CD1c-positive myeloid dendritic cell (primary cell): ENCODE data around the gene BRD8.
A peak's percentile ranks its signal among the peaks of the same experiment; 100 is the strongest.
"Not testable (repeated sequence)": the region's sequence is repeated elsewhere in the genome, so short reads cannot be mapped to it uniquely, and the experiment has no call there.

Experiments used
- DNase-seq: peaks from one replicate; pipeline ENCODE4 v3.0.0-alpha.2; 2016; ENCODE audit errors: extremely low spot score

The BRD8 gene, protein sequence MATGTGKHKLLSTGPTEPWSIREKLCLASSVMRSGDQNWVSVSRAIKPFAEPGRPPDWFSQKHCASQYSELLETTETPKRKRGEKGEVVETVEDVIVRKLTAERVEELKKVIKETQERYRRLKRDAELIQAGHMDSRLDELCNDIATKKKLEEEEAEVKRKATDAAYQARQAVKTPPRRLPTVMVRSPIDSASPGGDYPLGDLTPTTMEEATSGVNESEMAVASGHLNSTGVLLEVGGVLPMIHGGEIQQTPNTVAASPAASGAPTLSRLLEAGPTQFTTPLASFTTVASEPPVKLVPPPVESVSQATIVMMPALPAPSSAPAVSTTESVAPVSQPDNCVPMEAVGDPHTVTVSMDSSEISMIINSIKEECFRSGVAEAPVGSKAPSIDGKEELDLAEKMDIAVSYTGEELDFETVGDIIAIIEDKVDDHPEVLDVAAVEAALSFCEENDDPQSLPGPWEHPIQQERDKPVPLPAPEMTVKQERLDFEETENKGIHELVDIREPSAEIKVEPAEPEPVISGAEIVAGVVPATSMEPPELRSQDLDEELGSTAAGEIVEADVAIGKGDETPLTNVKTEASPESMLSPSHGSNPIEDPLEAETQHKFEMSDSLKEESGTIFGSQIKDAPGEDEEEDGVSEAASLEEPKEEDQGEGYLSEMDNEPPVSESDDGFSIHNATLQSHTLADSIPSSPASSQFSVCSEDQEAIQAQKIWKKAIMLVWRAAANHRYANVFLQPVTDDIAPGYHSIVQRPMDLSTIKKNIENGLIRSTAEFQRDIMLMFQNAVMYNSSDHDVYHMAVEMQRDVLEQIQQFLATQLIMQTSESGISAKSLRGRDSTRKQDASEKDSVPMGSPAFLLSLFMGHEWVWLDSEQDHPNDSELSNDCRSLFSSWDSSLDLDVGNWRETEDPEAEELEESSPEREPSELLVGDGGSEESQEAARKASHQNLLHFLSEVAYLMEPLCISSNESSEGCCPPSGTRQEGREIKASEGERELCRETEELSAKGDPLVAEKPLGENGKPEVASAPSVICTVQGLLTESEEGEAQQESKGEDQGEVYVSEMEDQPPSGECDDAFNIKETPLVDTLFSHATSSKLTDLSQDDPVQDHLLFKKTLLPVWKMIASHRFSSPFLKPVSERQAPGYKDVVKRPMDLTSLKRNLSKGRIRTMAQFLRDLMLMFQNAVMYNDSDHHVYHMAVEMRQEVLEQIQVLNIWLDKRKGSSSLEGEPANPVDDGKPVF

DNA sequence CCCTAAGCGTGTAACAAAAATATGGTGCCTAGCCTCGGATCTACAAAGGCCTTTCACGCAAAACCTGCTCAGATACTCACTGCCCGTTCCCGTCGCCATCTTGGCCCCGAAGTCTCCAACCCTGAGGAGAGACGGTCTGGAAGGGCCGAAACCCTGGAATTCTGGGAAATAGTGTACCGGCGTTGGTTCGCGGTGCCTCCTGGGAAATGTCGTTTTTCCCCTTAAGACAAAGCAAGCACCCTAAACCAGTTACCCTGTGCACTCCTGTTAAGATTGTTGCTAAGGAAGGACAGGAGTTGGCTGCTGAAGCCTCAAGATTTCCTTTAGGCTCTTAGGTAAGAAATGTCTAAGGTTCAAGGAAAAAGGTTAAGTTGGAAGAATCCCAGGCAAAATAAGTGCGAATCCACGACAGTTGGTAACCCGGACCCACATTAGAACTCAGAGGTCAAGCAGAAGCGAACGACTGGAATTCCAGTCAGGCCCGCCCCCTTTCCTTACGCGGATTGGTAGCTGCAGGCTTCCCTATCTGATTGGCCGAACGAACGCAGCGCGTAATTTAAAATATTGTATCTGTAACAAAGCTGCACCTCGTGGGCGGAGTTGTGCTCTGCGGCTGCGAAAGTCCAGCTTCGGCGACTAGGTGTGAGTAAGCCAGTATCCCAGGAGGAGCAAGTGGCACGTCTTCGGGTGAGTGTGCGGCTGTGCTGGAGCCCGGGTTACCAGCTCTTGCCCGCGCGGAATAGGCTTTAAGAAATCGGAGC, at the start of gene BRD8, which contains the start of gene KIF20A:
Gene BRD8 (minus strand): TSS at position 115 of the 761 bp plus-strand sequence. CDS start 16 bp downstream, at position 99.
Gene KIF20A (plus strand): TSS at position 597 of the 761 bp plus-strand sequence. CDS start 569 bp downstream, outside the sequence.
- peak; percentile 96 for DNase-seq

- DNase-seq: peak; percentile 36
These were observed 48.5 kb upstream of the BRD8 start for GRCh38 chr5:138226910-138227309.

DNA sequence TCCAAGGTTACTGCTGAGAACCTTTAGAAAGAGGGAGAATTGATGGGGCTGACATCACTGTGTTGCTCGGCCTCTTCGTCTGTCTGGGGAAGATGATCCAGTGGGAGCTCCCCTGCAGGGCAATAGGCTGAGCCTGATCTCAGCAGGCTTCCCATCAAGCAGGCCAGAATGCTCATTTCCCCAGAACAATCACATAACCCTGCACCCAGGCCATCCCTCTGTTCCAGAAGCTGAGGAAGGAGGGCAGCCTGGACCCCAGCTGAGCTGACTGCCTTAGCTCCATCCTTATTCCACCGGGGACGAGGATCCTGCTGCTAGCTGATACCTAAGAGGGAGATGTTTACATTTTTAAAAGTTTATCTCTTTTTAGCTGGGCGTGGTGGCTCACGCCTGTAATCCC, 46.3 kb upstream of the BRD8 start:
- DNase-seq: no peak

DNA sequence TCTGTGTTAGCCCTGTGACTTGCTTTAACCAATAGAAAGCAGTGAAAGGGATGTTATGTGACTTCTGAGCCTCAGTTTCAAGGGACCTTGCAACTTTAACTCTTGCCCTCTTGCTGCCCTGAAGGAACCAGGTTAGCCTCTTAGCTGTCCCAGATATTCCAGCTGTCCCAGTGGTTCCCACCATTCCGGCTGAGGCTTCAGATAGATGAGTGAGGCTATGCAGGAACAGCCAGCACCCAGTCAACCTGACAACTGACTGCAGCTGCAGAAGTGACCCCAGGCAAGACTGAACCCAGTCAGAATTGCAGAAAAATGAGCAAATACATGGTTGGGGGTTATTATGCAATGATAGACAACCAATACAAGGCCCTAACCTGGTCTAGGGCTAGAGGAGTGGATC, 45.1 kb upstream of the BRD8 start:
- no peak for DNase-seq

DNA sequence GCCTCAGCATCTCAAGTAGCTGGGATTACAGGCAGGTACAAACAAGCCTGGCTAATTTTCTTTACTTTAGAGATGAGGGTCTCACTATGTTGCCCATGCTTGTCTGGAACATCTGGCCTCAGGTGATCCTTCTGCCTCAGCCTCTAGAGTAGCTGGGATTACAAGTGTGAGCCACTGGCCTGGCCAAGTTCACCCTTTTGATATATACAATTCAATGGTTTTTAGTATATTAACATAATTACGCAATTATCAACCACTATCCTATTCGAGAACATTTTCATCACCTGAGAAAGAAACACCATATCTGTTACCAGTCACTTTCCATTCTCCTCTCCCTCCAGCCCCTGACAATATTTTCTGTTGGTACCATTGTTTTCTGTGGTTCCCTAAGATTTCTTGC, 38.4 kb upstream of the BRD8 start:
- DNase-seq: no peak

DNA sequence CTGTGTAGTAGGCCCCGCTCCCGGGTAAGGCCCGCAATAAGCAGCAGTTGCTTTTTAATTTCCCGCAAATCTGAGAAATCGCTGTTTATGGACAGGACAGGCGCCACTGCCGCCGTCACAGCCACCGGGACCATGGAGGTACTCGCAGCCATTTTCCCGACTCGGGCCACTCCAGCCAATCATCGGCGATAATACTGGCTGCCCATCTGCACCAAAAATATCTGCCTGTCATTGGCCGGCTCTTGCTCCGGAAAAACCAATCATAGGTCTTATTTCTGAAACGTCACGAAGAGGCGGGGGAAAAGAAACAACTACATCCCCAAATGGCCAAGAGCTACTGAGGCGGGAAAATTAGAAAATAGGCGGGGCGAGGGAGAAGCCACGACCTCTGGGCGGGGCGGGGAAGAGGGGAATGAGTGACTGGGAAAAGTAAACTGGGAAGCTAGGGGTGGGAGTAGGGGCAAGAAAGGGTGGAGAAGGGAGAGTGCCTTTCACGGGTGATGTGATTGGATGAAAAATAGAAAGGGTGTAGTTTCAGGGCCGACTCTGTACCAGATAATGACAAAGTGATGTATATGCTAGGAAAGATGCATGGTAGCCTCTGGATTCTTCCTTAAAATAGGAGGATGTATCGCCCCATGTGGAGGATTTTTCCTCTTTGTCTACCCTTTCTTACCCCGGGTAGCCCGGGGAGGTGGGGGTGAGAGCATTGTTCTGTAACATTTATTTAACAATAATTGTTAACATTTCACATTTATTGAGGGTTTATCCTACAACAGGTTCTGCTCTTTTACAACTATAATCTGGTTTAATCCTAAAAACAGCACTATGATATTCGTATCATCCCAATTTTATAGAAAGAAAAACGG, 35.0 kb upstream of the BRD8 start, which contains the start of gene CDC23:
Gene CDC23 (minus strand): TSS at position 163 of the 869 bp plus-strand sequence. CDS start 11 bp downstream, at position 152.
- peak; percentile 98 for DNase-seq

DNA sequence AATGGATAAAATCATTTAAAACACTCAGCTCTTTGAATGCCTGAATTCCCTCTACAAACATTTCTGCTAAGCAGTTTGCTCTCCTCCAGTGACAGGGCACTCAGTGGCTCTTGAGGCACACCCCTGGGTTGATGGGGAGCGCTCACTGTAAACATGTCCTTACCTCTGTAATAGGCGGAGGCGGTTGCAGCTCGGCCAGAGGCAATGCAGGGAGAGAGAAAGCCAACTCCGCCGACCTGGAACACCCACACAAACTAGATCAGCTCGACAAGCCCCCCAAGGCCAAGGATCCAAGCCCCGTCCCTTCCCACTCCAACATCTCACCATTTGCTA, 34.4 kb upstream of the BRD8 start:
- DNase-seq: no peak

- DNase-seq: no peak
These were observed 32.6 kb upstream of the BRD8 start for GRCh38 chr5:138210985-138211384.

DNA sequence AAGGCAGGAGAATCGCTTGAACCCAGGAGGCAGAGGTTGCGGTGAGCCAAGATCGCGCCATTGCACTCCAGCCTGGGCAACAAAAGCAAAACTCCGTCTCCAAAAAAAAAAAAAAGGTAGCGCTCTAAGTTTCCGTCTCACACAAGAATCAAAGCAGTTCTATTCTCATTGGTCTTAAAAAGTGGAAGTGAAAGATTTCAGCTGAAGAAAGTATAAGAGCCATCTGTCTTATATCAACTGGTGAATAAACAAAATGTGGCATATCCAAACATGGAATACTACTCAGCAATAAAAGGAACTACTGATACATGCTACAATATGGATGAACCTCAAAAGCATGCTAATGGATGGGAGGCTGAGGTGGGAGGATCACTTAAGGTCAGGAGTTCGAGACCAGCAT, 15.4 kb upstream of the BRD8 start:
- DNase-seq: not testable (repeated sequence)

DNA sequence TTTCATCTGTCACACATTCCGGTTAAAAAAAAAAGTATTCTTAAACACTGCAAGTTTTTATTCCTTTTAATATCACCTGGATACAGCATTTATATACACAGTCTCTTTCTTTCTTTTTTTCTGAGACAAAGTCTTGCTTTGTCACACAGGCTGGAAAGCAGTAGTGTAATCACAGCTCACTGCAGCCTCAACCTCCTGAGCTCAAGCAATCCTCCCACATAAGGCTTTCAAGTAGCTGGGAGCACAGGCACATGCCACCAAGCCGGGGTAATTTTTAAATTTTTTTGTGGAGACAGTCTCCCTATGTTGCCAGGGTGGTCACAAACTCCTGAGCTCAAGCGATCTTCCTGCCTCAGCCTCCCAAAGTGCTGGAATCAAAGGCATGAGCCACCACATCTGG, 14.4 kb upstream of the BRD8 start:
- no peak for DNase-seq

DNA sequence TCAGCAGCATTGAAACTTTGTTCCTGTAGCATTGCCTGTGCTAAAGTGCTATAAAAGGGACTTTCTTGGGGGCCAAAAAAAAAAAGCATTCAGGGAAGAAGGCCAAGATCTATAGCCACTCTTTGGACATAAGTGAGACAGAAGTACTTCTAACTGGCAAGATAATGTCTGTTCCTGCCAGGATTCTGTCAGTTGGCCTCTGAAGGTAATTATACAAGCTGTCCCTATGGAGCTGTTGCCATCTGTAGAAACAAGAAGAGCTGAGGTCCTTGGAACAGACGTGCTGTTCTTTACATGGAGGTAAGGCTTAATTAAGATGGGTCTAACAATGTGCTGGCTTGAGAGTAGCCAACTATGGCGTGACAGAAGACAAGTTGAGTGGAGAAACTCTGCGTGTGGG, 10.2 kb upstream of the BRD8 start:
- no peak for DNase-seq

DNA sequence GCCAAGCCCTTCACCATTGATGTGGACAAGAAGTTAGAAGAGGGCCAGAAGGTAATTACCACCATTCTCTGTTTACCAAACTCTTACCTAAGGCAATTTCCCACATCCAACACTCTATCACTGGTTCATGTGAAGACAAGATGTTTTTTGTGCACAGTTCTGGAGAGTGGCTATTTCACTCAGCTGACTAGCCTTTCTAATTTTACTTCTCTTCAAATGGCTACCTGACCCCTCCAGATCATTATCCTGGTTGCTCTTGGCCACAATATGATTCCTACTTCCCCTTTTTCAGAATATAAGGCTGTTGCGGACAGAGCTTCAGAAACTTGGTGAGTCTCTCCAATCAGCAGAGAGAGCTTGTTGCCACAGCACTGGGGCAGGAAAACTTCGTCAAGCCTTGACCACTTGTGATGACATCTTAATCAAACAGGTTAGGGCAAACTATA, 7.6 kb upstream of the BRD8 start:
- DNase-seq: peak; percentile 34

DNA sequence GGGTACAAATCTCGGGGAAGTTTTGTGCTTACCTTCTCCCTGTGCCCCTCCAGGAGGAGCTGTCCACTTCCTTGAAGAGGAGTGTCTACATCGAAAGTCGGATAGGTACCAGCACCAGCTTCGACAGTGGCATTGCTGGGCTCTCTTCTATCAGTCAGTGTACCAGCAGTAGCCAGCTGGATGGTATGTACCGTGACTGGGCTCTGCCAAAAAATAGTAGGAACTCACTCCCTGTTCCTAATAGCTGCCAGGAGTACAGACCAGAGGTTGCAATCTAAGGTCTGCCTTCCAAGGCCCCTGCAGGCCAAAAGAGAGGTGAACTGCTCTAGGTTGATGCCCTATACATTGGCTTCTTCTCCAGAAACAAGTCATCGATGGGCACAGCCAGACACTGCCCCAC, 4.4 kb upstream of the BRD8 start:
- DNase-seq: no peak

DNA sequence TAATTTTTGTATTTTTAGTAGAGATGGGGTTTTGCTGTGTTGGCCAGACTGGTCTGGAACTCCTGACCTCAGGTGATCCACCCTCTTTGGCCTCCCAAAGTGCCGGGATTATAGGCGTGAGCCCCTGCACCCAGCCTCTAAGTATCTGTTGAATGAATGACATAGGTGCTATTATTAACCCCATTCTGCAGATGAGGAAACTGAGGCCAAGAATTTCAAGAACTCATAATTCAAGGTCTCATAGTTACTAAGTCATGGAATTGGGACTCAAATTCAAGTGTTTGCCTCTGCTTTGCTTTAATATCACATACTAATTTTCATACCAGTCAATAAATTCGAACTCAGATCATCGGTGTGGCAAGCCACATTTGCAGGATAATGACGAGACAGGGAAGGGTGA, 2.4 kb upstream of the BRD8 start:
- no peak for DNase-seq

DNA sequence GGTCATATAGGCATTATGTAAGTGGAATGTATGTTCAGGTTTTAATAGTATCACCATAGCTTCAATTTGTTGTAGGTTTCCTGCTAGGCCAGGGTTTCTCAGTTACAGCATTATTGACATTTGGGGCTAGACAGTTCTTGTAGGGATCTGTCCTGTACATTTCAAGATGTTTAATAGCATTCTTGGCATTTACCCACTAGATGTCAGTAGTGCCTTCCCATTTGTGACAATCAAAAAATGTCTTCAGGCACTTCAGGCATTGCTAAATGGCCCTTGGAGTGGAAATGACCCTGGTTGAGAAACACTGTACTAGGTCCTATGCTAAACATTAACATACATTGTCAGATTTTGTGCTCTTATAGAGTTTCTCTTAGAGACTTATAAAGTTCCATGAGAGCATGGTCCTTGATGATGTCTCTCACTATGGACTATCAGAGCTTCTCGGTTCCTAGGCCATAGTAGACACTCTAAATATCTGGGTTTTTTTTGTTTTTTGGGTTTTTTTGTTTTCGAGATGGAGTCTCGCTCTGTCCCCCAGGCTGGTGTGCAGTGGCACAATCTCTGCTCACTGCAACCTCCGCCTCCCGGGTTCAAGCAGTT, 1.9 kb upstream of the BRD8 start:
- peak; percentile 63 for DNase-seq

DNA sequence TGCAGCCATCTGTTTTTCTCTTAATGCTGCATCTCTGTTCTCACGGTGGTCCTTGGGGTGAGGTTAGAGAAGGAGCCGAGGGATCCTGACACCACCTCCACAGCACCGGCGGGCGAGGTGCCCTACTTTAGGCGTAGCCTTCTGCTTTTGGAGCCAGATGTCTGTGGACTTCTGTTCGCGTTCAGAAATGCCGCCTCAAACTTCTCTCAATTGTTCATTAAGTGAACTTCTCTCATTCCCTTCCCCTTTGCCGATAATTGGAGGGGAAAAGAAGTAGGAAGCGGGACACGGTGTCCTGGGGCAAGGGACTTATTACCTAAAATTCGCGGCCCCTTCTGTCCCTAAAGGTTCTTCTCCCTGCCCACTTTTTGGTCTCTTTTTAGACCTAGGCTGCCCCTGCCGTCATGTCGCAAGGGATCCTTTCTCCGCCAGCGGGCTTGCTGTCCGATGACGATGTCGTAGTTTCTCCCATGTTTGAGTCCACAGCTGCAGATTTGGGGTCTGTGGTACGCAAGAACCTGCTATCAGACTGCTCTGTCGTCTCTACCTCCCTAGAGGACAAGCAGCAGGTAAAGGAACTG, 937 bp upstream of the BRD8 start:
- DNase-seq: peak; percentile 9

DNA sequence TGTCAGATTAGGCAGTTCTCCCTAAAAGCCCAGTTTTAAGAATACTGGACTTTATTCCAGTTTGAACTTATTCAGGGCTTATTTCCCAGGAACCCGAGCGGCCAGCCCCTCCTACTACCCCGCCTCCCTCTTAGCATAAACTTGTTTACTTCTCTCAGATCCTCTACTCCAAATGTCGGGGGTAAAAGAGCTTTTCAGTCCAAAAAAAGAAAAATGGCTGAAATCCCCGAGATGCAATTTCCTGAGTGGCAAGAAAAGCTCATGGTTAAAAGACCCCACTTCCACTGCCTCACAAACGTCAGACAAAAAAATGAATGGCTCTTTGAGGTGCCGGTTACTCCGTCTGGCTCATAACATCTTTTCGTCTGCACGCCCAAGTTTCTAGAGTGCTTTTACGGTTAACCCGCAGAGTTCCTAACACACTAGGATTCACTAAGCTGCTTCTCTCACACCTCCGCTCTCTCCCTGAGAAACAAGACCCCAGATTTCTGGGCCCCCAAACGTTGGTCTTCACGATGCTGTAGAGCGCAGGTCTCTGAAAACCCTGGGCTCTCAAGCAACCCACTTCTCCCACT, 402 bp downstream of the BRD8 start:
- peak; percentile 58 for DNase-seq

DNA sequence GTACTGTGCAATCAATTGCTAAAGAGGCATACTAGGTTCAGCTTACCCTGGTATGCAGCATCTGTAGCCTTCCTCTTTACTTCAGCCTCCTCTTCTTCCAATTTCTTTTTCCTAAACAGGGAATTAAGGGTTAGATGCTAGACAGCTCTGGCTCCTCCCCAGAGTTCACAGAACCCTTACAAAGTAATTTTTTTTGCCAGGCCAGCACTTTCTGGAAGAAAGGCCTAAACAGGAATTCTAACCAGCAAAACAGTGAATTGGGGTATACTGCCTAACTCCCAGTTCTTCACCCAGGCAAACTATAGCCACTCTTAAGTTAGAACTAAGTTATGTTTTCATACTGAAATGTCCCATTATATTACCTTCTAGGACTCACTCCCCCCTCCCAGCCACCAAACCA, 8.1 kb downstream of the BRD8 start:
- DNase-seq: no peak

- no peak for DNase-seq
These were observed 9.3 kb downstream of the BRD8 start for GRCh38 chr5:138169124-138169523.
